HG02852 (cell line): ENCODE data around the gene CNOT11.
"Not testable (repeated sequence)": the region's sequence is repeated elsewhere in the genome, so short reads cannot be mapped to it uniquely, and the experiment has no call there.

Source experiments
- ATAC-seq: cut with Tn5 transposase; IDR thresholded peaks from one replicate; pipeline ENCODE4 v1.9.1; 2021; ENCODE audit warnings: mild to moderate bottlenecking, moderate library complexity; ENCODE audit not compliant: unreplicated experiment

CNOT11 gene

GRCh38 chr2:101252408-101253012 lies at the start of gene CNOT11:
Gene CNOT11, plus strand, starts transcription at chr2:101252886. Its CDS starts 79 bp downstream, at chr2:101252965.
- peak; percentile 88 for ATAC-seq

- ATAC-seq = no peak
Observed at GRCh38 chr2:101204400-101205115, 48.1 kb upstream of the CNOT11 start.

- ATAC-seq = peak; percentile 48
Observed at GRCh38 chr2:101205521-101206479, 46.9 kb upstream of the CNOT11 start.

GRCh38 chr2:101208830-101209229 lies 43.9 kb upstream of the CNOT11 start:
- no peak for ATAC-seq

GRCh38 chr2:101219246-101219645 lies 33.4 kb upstream of the CNOT11 start:
- no peak for ATAC-seq

GRCh38 chr2:101220091-101220490 lies 32.6 kb upstream of the CNOT11 start:
- ATAC-seq = not testable (repeated sequence)

GRCh38 chr2:101223814-101224231 lies 28.9 kb upstream of the CNOT11 start:
- ATAC-seq = peak; percentile 98

- ATAC-seq = no peak
Observed at GRCh38 chr2:101230541-101231001, 22.1 kb upstream of the CNOT11 start.

GRCh38 chr2:101231240-101231639 lies 21.4 kb upstream of the CNOT11 start:
- no peak for ATAC-seq

GRCh38 chr2:101231937-101232730 lies 20.6 kb upstream of the CNOT11 start:
- no peak for ATAC-seq

GRCh38 chr2:101232770-101233169 lies 19.9 kb upstream of the CNOT11 start:
- no peak for ATAC-seq

- ATAC-seq = no peak
Observed at GRCh38 chr2:101234169-101234938, 18.3 kb upstream of the CNOT11 start.

GRCh38 chr2:101235956-101236355 lies 16.7 kb upstream of the CNOT11 start:
- not testable (repeated sequence) for ATAC-seq

- ATAC-seq = not testable (repeated sequence)
Observed at GRCh38 chr2:101237944-101238343, 14.7 kb upstream of the CNOT11 start.

- ATAC-seq = no peak
Observed at GRCh38 chr2:101238930-101239759, 13.5 kb upstream of the CNOT11 start.

- not testable (repeated sequence) for ATAC-seq
Observed at GRCh38 chr2:101239760-101240118, 12.9 kb upstream of the CNOT11 start.

- ATAC-seq = not testable (repeated sequence)
Observed at GRCh38 chr2:101240694-101241093, 12.0 kb upstream of the CNOT11 start.

GRCh38 chr2:101241158-101241557 lies 11.5 kb upstream of the CNOT11 start:
- ATAC-seq = no peak

- not testable (repeated sequence) for ATAC-seq
Observed at GRCh38 chr2:101244373-101244772, 8.3 kb upstream of the CNOT11 start.
